ENCODE measurements around the gene ENDOD1.
"Not testable (repeated sequence)": the region's sequence is repeated elsewhere in the genome, so short reads cannot be mapped to it uniquely, and the experiment has no call there.

The ENDOD1 gene

GRCh38 chr11:95089620-95090542 lies at the start of gene ENDOD1:
ENDOD1 (plus strand) TSS chr11:95089846; CDS start chr11:95089928, 82 bp downstream.
- DNase-seq, result peak in 57 of 58 donors; percentile 36 to 92 (median 80)

GRCh38 chr11:95042239-95042638 lies 47.4 kb upstream of the ENDOD1 start:
- no peak for DNase-seq

GRCh38 chr11:95042906-95043305 lies 46.7 kb upstream of the ENDOD1 start:
- DNase-seq, result no peak

GRCh38 chr11:95044010-95044409 lies 45.6 kb upstream of the ENDOD1 start:
- DNase-seq, result no peak

- no peak for DNase-seq
Measured at GRCh38 chr11:95045812-95046211, 43.8 kb upstream of the ENDOD1 start.

- DNase-seq, result not testable (repeated sequence)
Measured at GRCh38 chr11:95049122-95049521, 40.5 kb upstream of the ENDOD1 start, which contains the start of gene KDM4F. KDM4F (plus strand) TSS chr11:95049422.

GRCh38 chr11:95050595-95051202 lies 38.9 kb upstream of the ENDOD1 start:
- no peak for DNase-seq

- no peak for DNase-seq
Measured at GRCh38 chr11:95054356-95054755, 35.3 kb upstream of the ENDOD1 start.

- DNase-seq, result no peak
Measured at GRCh38 chr11:95055283-95055897, 34.3 kb upstream of the ENDOD1 start.

- no peak for DNase-seq
Measured at GRCh38 chr11:95057959-95058358, 31.7 kb upstream of the ENDOD1 start.

GRCh38 chr11:95058621-95059020 lies 31.0 kb upstream of the ENDOD1 start:
- DNase-seq, result no peak

- no peak for DNase-seq
Measured at GRCh38 chr11:95059046-95059445, 30.6 kb upstream of the ENDOD1 start.

GRCh38 chr11:95065336-95065735 lies 24.3 kb upstream of the ENDOD1 start:
- DNase-seq, result peak in 2 of 58 donors; percentile 18 to 21

GRCh38 chr11:95066716-95067038 lies 23.0 kb upstream of the ENDOD1 start, which contains the start of gene SRSF8:
SRSF8 (plus strand) TSS chr11:95066919; CDS start chr11:95067227, 308 bp downstream.
- DNase-seq, result no peak

GRCh38 chr11:95067039-95067840 lies 22.4 kb upstream of the ENDOD1 start:
- DNase-seq, result peak in 56 of 58 donors; percentile 49 to 87 (median 77)

- DNase-seq, result peak in 4 of 58 donors; percentile 13 to 76 (median 52)
Measured at GRCh38 chr11:95067841-95068219, 21.8 kb upstream of the ENDOD1 start.

- peak in 50 of 58 donors; percentile 10 to 83 (median 55) for DNase-seq
Measured at GRCh38 chr11:95068549-95068948, 21.1 kb upstream of the ENDOD1 start.

- no peak for DNase-seq
Measured at GRCh38 chr11:95070471-95070870, 19.2 kb upstream of the ENDOD1 start.

GRCh38 chr11:95072948-95073347 lies 16.7 kb upstream of the ENDOD1 start:
- no peak for DNase-seq

- DNase-seq, result peak in 14 of 58 donors; percentile 2 to 81 (median 22)
Measured at GRCh38 chr11:95074792-95075563, 14.7 kb upstream of the ENDOD1 start.
